MM.1S (cell line): ENCODE results near the gene AQP3.

Experiments
- DNase-seq: peaks from one replicate; pipeline ENCODE4 v3.0.0-alpha.2; 2015
- H2AFZ ChIP-seq: fragments of 300-600 bp; sonication (generic); 2 replicates; pipeline ENCODE4 v1.6.0; 2016; ENCODE audit warnings: antibody characterized with exemption, low read length
- H3F3A ChIP-seq: fragments of 300-600 bp; sonication (generic); 2 replicates; pipeline ENCODE4 v1.6.1; 2016; ENCODE audit warnings: mild to moderate bottlenecking, antibody characterized with exemption, low read length, moderate library complexity, mixed read lengths; ENCODE audit not compliant: insufficient read depth
- H3K27ac ChIP-seq: fragments of 300-600 bp; sonication (generic); 2 replicates; pipeline ENCODE4 v1.5.1; 2016; ENCODE audit warnings: mild to moderate bottlenecking, low read length
- H3K27me3 ChIP-seq: fragments of 300-600 bp; sonication (generic); replicated peaks from 2 replicates; pipeline ENCODE4 v1.6.0; 2016; ENCODE audit warnings: low read length; ENCODE audit not compliant: insufficient read depth
- H3K36me3 ChIP-seq: fragments of 300-600 bp; sonication (generic); replicated peaks from 2 replicates; pipeline ENCODE4 v1.6.1; 2016; ENCODE audit warnings: mild to moderate bottlenecking, low read length, mixed read lengths; ENCODE audit not compliant: insufficient read depth
- H3K4me1 ChIP-seq: fragments of 300-600 bp; sonication (generic); 2 replicates; pipeline ENCODE4 v1.6.1; 2016; ENCODE audit warnings: low read length, mixed read lengths
- H3K4me2 ChIP-seq: fragments of 300-600 bp; sonication (generic); 2 replicates; pipeline ENCODE4 v1.6.0; 2016; ENCODE audit warnings: low read depth, low read length
- H3K4me3 ChIP-seq: fragments of 300-600 bp; sonication (generic); 2 replicates; pipeline ENCODE4 v1.5.1; 2016; ENCODE audit warnings: low read length, mixed read lengths
- H3K79me2 ChIP-seq: fragments of 300-600 bp; sonication (generic); 2 replicates; pipeline ENCODE4 v1.6.1; 2016; ENCODE audit warnings: mixed run types, low read length, mixed read lengths
- H3K9ac ChIP-seq: fragments of 300-600 bp; sonication (generic); 2 replicates; pipeline ENCODE4 v1.6.1; 2016; ENCODE audit warnings: low read length, mixed read lengths
- H3K9me2 ChIP-seq: fragments of 300-600 bp; sonication (generic); replicated peaks from 2 replicates; pipeline ENCODE4 v1.6.1; 2016; ENCODE audit warnings: mild to moderate bottlenecking, low read length, mixed read lengths; ENCODE audit not compliant: insufficient read depth
- H3K9me3 ChIP-seq: fragments of 300-600 bp; sonication (generic); replicated peaks from 2 replicates; pipeline ENCODE4 v1.6.1; 2016; ENCODE audit warnings: mild to moderate bottlenecking, low read length, mixed read lengths; ENCODE audit not compliant: insufficient read depth
- H4K20me1 ChIP-seq: fragments of 300-600 bp; sonication (generic); 2 replicates; pipeline ENCODE4 v1.6.1; 2016; ENCODE audit warnings: mild to moderate bottlenecking, low read length, moderate library complexity, mixed read lengths; ENCODE audit not compliant: insufficient read depth
- CTCF ChIP-seq: fragments of 300-600 bp; sonication (generic); IDR thresholded peaks from 2 replicates; pipeline ENCODE4 v1.5.1; 2016; ENCODE audit warnings: antibody characterized with exemption, low read length, mixed read lengths
- EZH2 ChIP-seq: fragments of 300-600 bp; sonication (generic); optimal IDR thresholded peaks from 2 replicates; pipeline ENCODE3; 2017; ENCODE audit warnings: low read depth, mild to moderate bottlenecking, antibody characterized with exemption, low read length, mixed read lengths
- EZH2phosphoT487 ChIP-seq: fragments of 300-600 bp; sonication (generic); IDR thresholded peaks from 2 replicates; pipeline ENCODE4 v1.6.1; 2018; ENCODE audit warnings: antibody characterized with exemption, low read length

The AQP3 gene

DNA sequence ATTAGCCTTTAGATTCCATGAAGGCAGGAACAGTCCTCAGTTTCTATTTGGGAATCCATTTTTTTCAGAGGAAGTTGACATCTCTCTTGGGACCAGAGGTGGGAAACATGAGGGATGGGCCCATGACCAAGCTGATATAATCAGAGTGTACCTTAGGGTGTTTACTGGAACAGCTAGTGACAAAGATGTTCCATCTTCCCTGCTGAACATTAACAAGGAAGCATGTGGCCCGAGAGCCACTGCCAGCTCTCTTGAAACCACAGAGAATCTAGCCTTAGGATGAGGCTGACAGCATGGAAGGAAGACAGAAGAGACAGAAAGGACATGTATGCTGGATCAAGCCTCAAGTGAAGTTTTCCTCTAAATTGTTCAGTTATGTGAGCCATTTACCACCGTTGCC is 16.0 kb downstream of the AQP3 start:
- TF ChIP-seq CTCF, result no peak
- no peak for TF ChIP-seq EZH2
- TF ChIP-seq EZH2phosphoT487, result no peak
- H3K9ac ChIP-seq, result no peak overlapping the region
- DNase-seq, result no peak
- H3K4me1 ChIP-seq, result no peaks in the 10 kb centered on the region
- no peaks in the 10 kb centered on the region for H3F3A ChIP-seq
- no peaks in the 10 kb centered on the region for H3K27me3 ChIP-seq
- H2AFZ ChIP-seq, result no peak overlapping the region
- H3K9me3 ChIP-seq, result no peaks in the 10 kb centered on the region
- no peak overlapping the region for H3K27ac ChIP-seq
- no peak overlapping the region for H3K4me3 ChIP-seq
- H3K36me3 ChIP-seq, result no peaks in the 10 kb centered on the region
- H3K79me2 ChIP-seq, result no peaks in the 10 kb centered on the region
- H4K20me1 ChIP-seq, result no peaks in the 10 kb centered on the region
- H3K4me2 ChIP-seq, result no peak overlapping the region
- H3K9me2 ChIP-seq, result no peaks in the 10 kb centered on the region

GRCh38 chr9:33430942-33431341 is 16.5 kb downstream of the AQP3 start:
- Histone ChIP-seq H3K27ac (no peak overlapping the region), H2AFZ (no peak overlapping the region), H3K4me2 (no peak overlapping the region), H3K79me2 (no peaks in the 10 kb centered on the region), H3K4me3 (no peak overlapping the region), H3K9me3 (no peaks in the 10 kb centered on the region), H3K9ac (no peak overlapping the region), H3K4me1 (no peaks in the 10 kb centered on the region), H3K36me3 (no peaks in the 10 kb centered on the region), H4K20me1 (no peaks in the 10 kb centered on the region), H3K27me3 (no peaks in the 10 kb centered on the region), H3F3A (no peaks in the 10 kb centered on the region), H3K9me2 (no peaks in the 10 kb centered on the region)
- TF ChIP-seq EZH2 (no peak), EZH2phosphoT487 (no peak), CTCF (no peak)
- no peak for DNase-seq

DNA sequence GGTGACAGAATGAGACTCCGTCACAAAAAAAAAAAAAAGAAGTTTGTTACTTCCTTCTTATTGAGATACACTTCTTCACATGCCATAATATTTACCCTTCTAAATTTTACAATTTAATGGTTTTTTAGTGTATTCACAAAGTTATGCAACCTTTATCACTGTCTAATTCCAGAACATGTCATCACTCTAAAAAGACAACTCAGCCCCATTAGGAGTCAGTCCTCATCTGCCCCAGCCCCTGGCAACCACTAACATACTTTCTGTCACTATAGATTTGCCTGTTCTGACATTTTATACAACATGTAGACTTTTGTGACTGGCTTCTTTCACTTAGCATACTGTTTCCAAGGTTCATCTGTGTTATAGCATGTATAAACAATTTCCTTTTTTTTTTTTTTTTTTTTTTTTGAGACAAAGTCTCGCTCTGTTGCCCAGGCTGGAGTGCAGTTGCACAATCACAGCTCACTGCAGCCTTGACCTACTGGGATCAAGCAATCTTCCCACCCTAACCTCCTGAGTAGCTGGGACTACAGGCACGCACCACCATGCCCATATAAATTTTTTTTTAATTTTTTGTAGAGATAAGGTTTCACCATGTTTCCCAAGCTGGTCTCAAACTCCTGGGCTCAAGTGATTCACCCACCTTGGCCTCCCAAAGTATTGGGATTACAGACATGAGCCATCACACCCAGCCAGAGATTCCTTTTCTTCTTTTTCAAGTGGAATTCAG is 18.0 kb downstream of the AQP3 start:
- Histone ChIP-seq H2AFZ (no peak overlapping the region), H3K4me2 (no peak overlapping the region), H3K9ac (no peak overlapping the region), H3K4me3 (no peak overlapping the region), H3K79me2 (no peaks in the 10 kb centered on the region), H3K27ac (no peak overlapping the region), H3K36me3 (no peaks in the 10 kb centered on the region), H3K9me2 (no peaks in the 10 kb centered on the region), H4K20me1 (no peaks in the 10 kb centered on the region), H3K27me3 (no peaks in the 10 kb centered on the region), H3F3A (no peaks in the 10 kb centered on the region), H3K9me3 (no peaks in the 10 kb centered on the region), H3K4me1 (no peaks in the 10 kb centered on the region)
- DNase-seq, result no peak
- TF ChIP-seq CTCF (no peak), EZH2 (no peak), EZH2phosphoT487 (no peak)
